Peyer's patch (tissue), 4 donors: ENCODE results near the gene MYRIP. TPM values are rescaled to one million over a fixed set of nuclear protein-coding genes. Genes with fewer than 3 reads are reported as not detected.

Experiments
- DNase-seq, 3 donors: peaks; one replicate each; pipeline ENCODE4 v3.0.0-alpha.2; 2017 to 2019
- H3K27ac ChIP-seq, 4 donors: fragments of 200-600 bp; sonication (generic); one replicate each; pipeline ENCODE4 v1.5.1; 2016 to 2019
- H3K27me3 ChIP-seq, 2 donors: fragments of 200-600 bp; sonication (generic); one replicate each; pipeline ENCODE4 v1.5.1; 2019
- H3K36me3 ChIP-seq, 3 donors: fragments of 200-600 bp; sonication (generic); one replicate each; pipeline ENCODE4 v1.5.1; 2016 to 2019
- H3K4me1 ChIP-seq, 4 donors: fragments of 200-600 bp; sonication (generic); one replicate each; pipeline ENCODE4 v1.5.1; 2016 to 2019
- H3K4me3 ChIP-seq, 4 donors: fragments of 200-600 bp; sonication (generic); 1 replicate in 3 of 4; 2 replicates in 1 of 4; pipeline ENCODE4 v1.5.1; 2016 to 2019; ENCODE audit warnings: mild to moderate bottlenecking in 1 of 4
- H3K9me3 ChIP-seq, 4 donors: fragments of 200-600 bp; sonication (generic); one replicate each; pipeline ENCODE4 v1.5.1; 2016 to 2019; ENCODE audit warnings: mild to moderate bottlenecking in 1 of 4
- CTCF ChIP-seq, 6 experiments: fragments of 450-650 bp in 4 of 6; fragments of 200-600 bp in 2 of 6; sonication (generic) in 1 of 6; IDR thresholded peaks; one replicate each; pipeline ENCODE4 v1.5.1; 2017 to 2019; ENCODE audit warnings: antibody characterized with exemption in 6 of 6, mild to moderate bottlenecking in 3 of 6, moderate library complexity in 1 of 6
- POLR2A ChIP-seq, 2 donors: fragments of 450-650 bp; IDR thresholded peaks; one replicate each; pipeline ENCODE4 v1.5.1; 2017; ENCODE audit warnings: antibody characterized with exemption in 2 of 2, mild to moderate bottlenecking in 2 of 2, moderate library complexity in 2 of 2
- total RNA-seq, 4 donors: library from RNA; depleted of rRNA; stranded (reverse); fragments of >200 nt; gene quantifications; one replicate each; pipeline ENCODE4 v1.1.0, GENCODE V29; 2016

The MYRIP gene
- total RNA-seq, 4 donors from 2014 or later = 6.0 to 12.4 (median 8.3) TPM

DNA sequence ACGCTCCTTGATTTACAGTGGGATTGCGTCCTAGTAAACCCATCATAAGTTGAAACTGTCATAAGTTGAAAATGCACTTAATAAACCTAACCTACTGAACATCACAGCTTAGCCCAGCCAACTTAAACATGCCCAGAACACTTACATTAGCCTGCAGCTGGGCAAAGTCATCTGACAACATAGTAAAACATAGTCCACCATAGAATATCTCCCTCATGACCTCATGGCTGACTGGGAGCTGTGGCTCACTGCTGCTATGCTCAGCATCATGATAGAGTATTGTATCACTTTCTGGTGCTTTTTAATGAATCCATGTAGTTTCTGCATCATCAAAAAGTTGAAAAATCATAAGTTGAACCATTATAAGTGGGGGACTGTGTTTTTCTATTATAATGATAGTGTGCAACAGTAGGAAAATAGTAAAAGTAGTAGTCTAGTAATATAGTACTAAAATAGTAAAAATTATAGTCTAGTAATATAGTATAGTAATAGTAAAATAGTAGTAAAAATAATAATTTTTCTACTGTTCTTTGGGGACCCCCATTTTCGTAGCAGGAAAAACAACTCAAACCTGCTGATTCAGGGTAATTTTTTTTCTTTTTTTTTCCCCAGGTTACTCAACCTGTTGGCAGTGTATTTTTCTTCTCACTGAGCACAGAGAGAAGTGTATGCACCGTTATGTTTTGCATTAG is 233.5 kb downstream of the MYRIP start:
- Histone ChIP-seq H3K4me3 (no peak overlapping the region), H3K9me3 (no peaks in the 10 kb centered on the region), H3K27me3 (no peaks in the 10 kb centered on the region), H3K4me1 (no peaks in the 10 kb centered on the region), H3K36me3 (no peaks in the 10 kb centered on the region), H3K27ac (no peak overlapping the region)
- no peak for TF ChIP-seq CTCF (IDR thresholded peaks at IDR 0.05)
- no peak for TF ChIP-seq POLR2A (IDR thresholded peaks at IDR 0.05)
- no peak for DNase-seq

- TF ChIP-seq POLR2A (IDR thresholded peaks at IDR 0.05) = no peak
- no peak for TF ChIP-seq CTCF (IDR thresholded peaks at IDR 0.05)
- no peak for DNase-seq
- no peaks in the 10 kb centered on the region for H3K9me3 ChIP-seq
These were observed 234.0 kb downstream of the MYRIP start for GRCh38 chr3:40043444-40043755.

GRCh38 chr3:40044487-40044886 is 235.1 kb downstream of the MYRIP start:
- TF ChIP-seq POLR2A (IDR thresholded peaks at IDR 0.05) = no peak
- TF ChIP-seq CTCF (IDR thresholded peaks at IDR 0.05) = no peak
- Histone ChIP-seq H3K27me3 (no peaks in the 10 kb centered on the region), H3K4me1 (no peaks in the 10 kb centered on the region), H3K9me3 (no peaks in the 10 kb centered on the region), H3K27ac (no peak overlapping the region), H3K4me3 (no peak overlapping the region), H3K36me3 (no peaks in the 10 kb centered on the region)
- no peak for DNase-seq

More at GRCh38 chr3:40043444-40043755, 234.0 kb downstream of the MYRIP start:
- no peak overlapping the region for H3K27ac ChIP-seq
- no peaks in the 10 kb centered on the region for H3K4me1 ChIP-seq
- no peaks in the 10 kb centered on the region for H3K27me3 ChIP-seq
- no peak overlapping the region for H3K4me3 ChIP-seq
- H3K36me3 ChIP-seq = no peaks in the 10 kb centered on the region

DNA sequence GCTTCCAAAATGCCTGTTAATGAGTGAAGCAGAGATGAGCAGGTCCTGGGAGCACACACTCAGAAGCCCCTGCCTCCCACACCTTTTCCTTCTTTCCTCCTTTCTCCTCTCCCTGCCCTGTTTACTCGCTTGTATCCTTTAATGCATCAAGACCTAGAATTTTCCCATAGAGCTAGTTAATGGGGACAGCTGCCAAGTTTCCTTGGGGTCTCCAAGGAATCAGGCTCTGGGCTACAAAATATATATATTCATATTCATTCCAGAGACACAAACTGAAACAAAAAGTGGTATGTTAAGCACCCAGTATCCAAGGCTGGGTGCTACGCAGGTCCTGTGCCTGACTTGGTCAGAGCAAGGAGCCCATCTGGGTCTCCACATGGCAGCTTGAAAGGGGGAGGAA is 235.6 kb downstream of the MYRIP start:
- TF ChIP-seq POLR2A (IDR thresholded peaks at IDR 0.05) = no peak
- TF ChIP-seq CTCF (IDR thresholded peaks at IDR 0.05) = no peak
- Histone ChIP-seq H3K27me3 (no peaks in the 10 kb centered on the region), H3K9me3 (no peaks in the 10 kb centered on the region), H3K4me3 (no peak overlapping the region), H3K27ac (no peak overlapping the region), H3K4me1 (no peaks in the 10 kb centered on the region), H3K36me3 (no peaks in the 10 kb centered on the region)
- DNase-seq = no peak

GRCh38 chr3:40046149-40046548 is 236.7 kb downstream of the MYRIP start:
- DNase-seq = no peak
- Histone ChIP-seq H3K9me3 (no peaks in the 10 kb centered on the region), H3K36me3 (no peaks in the 10 kb centered on the region)

More at GRCh38 chr3:40046149-40046548, 236.7 kb downstream of the MYRIP start:
- Histone ChIP-seq H3K27ac (no peak overlapping the region), H3K27me3 (no peaks in the 10 kb centered on the region), H3K4me1 (no peaks in the 10 kb centered on the region), H3K4me3 (no peak overlapping the region)
- no peak for TF ChIP-seq POLR2A (IDR thresholded peaks at IDR 0.05)
- no peak for TF ChIP-seq CTCF (IDR thresholded peaks at IDR 0.05)
